OCI-LY3 (cell line): Measurements from ENCODE around the gene ATG14.

Experiments
- H2AFZ ChIP-seq: fragments of 200-600, 300-600 bp; shearing (Covaris generic); 2 replicates; pipeline ENCODE4 v1.6.0; 2014; ENCODE audit warnings: antibody characterized with exemption, low read depth, low read length
- H3K27ac ChIP-seq: fragments of 200-600, 300-600 bp; sonication (generic); 2 replicates; pipeline ENCODE4 v1.5.1; 2014; ENCODE audit warnings: mild to moderate bottlenecking, low read length, moderate library complexity, mixed read lengths
- H3K27me3 ChIP-seq: fragments of 200-600, 300-600 bp; sonication (generic); 2 replicates; pipeline ENCODE4 v1.6.1; 2014; ENCODE audit warnings: low read depth, low read length, mixed read lengths
- H3K36me3 ChIP-seq: fragments of 200-600, 300-600 bp; sonication (generic); replicated peaks from 2 replicates; pipeline ENCODE3; 2014; ENCODE audit warnings: low read depth, low read length, mixed read lengths
- H3K4me1 ChIP-seq: fragments of 300-600, 200-600 bp; sonication (generic); 2 replicates; pipeline ENCODE4 v1.6.1; 2014; ENCODE audit warnings: low read length, mixed read lengths
- H3K4me2 ChIP-seq: fragments of 200-600, 300-600 bp; sonication (generic); 2 replicates; pipeline ENCODE4 v1.6.1; 2014; ENCODE audit warnings: low read length, mixed read lengths
- H3K4me3 ChIP-seq: fragments of 300-600, 200-600 bp; sonication (generic); 2 replicates; pipeline ENCODE4 v1.5.1; 2014; ENCODE audit warnings: antibody characterized with exemption, mild to moderate bottlenecking, low read length, moderate library complexity
- H3K79me2 ChIP-seq: fragments of 300-600, 200-600 bp; shearing (Covaris generic); 2 replicates; pipeline ENCODE4 v1.6.1; 2014; ENCODE audit warnings: mild to moderate bottlenecking, low read length, mixed read lengths
- H3K9ac ChIP-seq: fragments of 300-600, 200-600 bp; shearing (Covaris generic); 2 replicates; pipeline ENCODE4 v1.6.0; 2014; ENCODE audit warnings: mild to moderate bottlenecking, low read length, moderate library complexity
- H3K9me3 ChIP-seq: fragments of 200-600, 300-600 bp; shearing (Covaris generic); 2 replicates; pipeline ENCODE4 v1.6.1; 2014; ENCODE audit warnings: low read length, mixed read lengths; ENCODE audit not compliant: insufficient read depth
- H4K20me1 ChIP-seq: fragments of 200-600, 300-600 bp; sonication (generic); 2 replicates; pipeline ENCODE4 v1.6.1; 2016; ENCODE audit warnings: low read length, mixed read lengths; ENCODE audit not compliant: insufficient read depth
- CTCF ChIP-seq: fragments of 200-600, 300-600 bp; sonication (generic); IDR thresholded peaks from 2 replicates; pipeline ENCODE4 v1.5.1; 2014; ENCODE audit warnings: antibody characterized with exemption, low read length, low read depth
- EZH2phosphoT487 ChIP-seq: fragments of 200-600 bp; shearing (Covaris generic); IDR thresholded peaks from 2 replicates; pipeline ENCODE4 v1.6.1; 2018; ENCODE audit warnings: antibody characterized with exemption, mixed run types, low read depth

Gene ATG14

GRCh38 chr14:55454264-55455002, 42.8 kb upstream of the ATG14 start:
- H3K36me3 ChIP-seq, result no peaks in the 10 kb centered on the region
- no peaks in the 10 kb centered on the region for H4K20me1 ChIP-seq
- no peak overlapping the region for H3K4me3 ChIP-seq
- TF ChIP-seq CTCF (no peak), EZH2phosphoT487 (no peak)
- no peak overlapping the region for H3K4me2 ChIP-seq
- peaks cover 49% of the 10 kb centered on the region for H3K4me1 ChIP-seq
- H3K9ac ChIP-seq, result no peak overlapping the region
- peaks cover 7% of the 10 kb centered on the region; the same call in 1 of the 2 replicates for H3K9me3 ChIP-seq
- H3K27me3 ChIP-seq, result no peaks in the 10 kb centered on the region
- no peaks in the 10 kb centered on the region for H3K79me2 ChIP-seq
- no peak overlapping the region for H3K27ac ChIP-seq
- no peak overlapping the region for H2AFZ ChIP-seq

DNA sequence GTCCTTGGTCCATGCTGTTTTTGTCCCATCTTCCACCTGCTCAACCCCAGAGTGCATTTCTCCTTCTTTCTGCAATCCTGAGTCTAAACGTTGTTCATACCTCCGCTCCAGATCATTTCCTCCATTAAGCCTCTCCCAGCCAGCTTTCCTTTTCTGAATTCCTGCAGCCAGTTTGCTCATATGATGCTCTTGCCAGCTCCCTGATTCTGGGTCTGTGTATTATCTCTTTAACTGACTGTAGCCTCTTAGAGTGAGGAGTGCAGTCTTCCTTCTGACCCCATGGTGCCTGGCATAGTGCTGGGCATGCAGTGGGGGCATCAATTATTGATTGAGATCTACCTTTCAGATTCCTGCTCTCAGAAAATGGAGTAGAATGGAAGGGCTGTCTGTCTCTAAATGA, 40.3 kb upstream of the ATG14 start:
- peaks cover 1% of the 10 kb centered on the region; the same call in 1 of the 2 replicates for H3K9me3 ChIP-seq
- H3K4me3 ChIP-seq, result no peak overlapping the region
- no peaks in the 10 kb centered on the region for H3K27me3 ChIP-seq
- H3K27ac ChIP-seq, result no peak overlapping the region
- no peaks in the 10 kb centered on the region for H3K79me2 ChIP-seq
- no peak overlapping the region for H2AFZ ChIP-seq
- TF ChIP-seq EZH2phosphoT487 (no peak), CTCF (no peak)
- H3K9ac ChIP-seq, result no peak overlapping the region
- no peaks in the 10 kb centered on the region for H4K20me1 ChIP-seq
- no peak overlapping the region for H3K4me2 ChIP-seq
- peaks cover 31% of the 10 kb centered on the region for H3K4me1 ChIP-seq
- no peaks in the 10 kb centered on the region for H3K36me3 ChIP-seq

DNA sequence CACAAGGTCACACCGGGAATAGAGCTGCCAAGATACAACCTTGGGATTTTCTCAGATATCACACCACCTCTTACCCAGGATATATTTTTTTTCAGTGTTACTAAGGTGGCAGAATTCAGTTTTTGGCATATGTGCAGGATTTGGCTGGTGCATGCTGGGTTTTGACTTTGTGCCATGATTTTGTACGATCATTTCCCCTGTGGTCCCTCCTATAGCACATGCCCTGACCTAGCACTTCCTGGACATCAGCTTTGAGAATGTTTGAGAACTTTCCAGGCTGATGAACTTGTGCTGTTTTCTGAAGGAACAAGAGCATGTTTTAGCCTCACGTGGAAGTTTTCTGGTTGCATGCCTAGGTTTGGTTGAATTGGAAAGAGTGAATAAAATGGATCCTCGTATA, 39.8 kb upstream of the ATG14 start:
- no peaks in the 10 kb centered on the region for H3K79me2 ChIP-seq
- H3K36me3 ChIP-seq, result no peaks in the 10 kb centered on the region
- no peak overlapping the region for H2AFZ ChIP-seq
- H3K27me3 ChIP-seq, result no peaks in the 10 kb centered on the region
- no peak overlapping the region for H3K4me2 ChIP-seq
- H3K9me3 ChIP-seq, result no peaks in the 10 kb centered on the region
- no peak overlapping the region for H3K27ac ChIP-seq
- H3K4me1 ChIP-seq, result peaks cover 36% of the 10 kb centered on the region
- no peak overlapping the region for H3K9ac ChIP-seq
- TF ChIP-seq CTCF, result no peak
- no peak for TF ChIP-seq EZH2phosphoT487
- H4K20me1 ChIP-seq, result no peaks in the 10 kb centered on the region
- H3K4me3 ChIP-seq, result no peak overlapping the region

DNA sequence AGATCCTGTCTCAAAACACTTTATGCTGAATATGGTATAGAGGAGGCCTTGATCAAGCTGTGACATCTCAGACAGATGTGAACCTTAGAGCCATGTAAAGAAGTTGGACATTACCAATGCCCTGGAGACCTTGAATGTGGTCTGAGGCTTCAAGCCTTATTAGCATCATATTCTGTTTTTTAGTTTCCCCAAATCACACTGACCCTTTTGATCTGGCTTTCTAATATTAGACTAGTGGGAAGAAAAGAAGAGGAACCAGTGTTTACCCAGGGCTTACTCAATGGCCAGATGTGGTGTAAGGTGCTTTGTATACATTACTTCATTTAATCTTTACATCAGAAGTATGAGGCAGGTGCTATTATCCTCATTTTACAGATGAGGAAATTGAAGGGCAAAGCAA, 39.4 kb upstream of the ATG14 start:
- Histone ChIP-seq H3K27ac (no peak overlapping the region), H3K27me3 (no peaks in the 10 kb centered on the region), H4K20me1 (no peaks in the 10 kb centered on the region), H3K9ac (no peak overlapping the region), H3K4me1 (peaks cover 38% of the 10 kb centered on the region), H3K4me2 (0 out of 2 replicates have a peak overlapping the region, but pooled peaks have one; percentile 11), H3K36me3 (no peaks in the 10 kb centered on the region), H2AFZ (no peak overlapping the region), H3K4me3 (no peak overlapping the region), H3K9me3 (no peaks in the 10 kb centered on the region), H3K79me2 (no peaks in the 10 kb centered on the region)
- no peak for TF ChIP-seq CTCF
- no peak for TF ChIP-seq EZH2phosphoT487
